ENCODE data around the gene FANCE. TPM values are rescaled to one million over a fixed set of nuclear protein-coding genes. Genes with fewer than 3 reads are reported as not detected.

The FANCE gene
- total RNA-seq, 2 experiments from 2014 or later = 14.3 to 14.8 TPM

- DNase-seq (no peak), ATAC-seq (no peak)
- Mint-ChIP-seq H3K9me3 (ENCODE audit: low read depth) (no peaks in the 10 kb centered on the region), H3K36me3 (ENCODE audit: low read depth) (no peaks in the 10 kb centered on the region), H3K4me3 (no peak overlapping the region), H3K4me1 (peaks cover 4% of the 10 kb centered on the region), H3K27me3 (peaks cover under 1% of the 10 kb centered on the region), H3K27ac (no peak overlapping the region)
- intact Hi-C loops (cut with DNase I, micrococcal nuclease) = no loop called here
- CTCF ChIA-PET = no interaction called here
- POLR2A ChIA-PET = no interaction called here
Measured at GRCh38 chr6:35493307-35493983, 41.3 kb downstream of the FANCE start.

DNA sequence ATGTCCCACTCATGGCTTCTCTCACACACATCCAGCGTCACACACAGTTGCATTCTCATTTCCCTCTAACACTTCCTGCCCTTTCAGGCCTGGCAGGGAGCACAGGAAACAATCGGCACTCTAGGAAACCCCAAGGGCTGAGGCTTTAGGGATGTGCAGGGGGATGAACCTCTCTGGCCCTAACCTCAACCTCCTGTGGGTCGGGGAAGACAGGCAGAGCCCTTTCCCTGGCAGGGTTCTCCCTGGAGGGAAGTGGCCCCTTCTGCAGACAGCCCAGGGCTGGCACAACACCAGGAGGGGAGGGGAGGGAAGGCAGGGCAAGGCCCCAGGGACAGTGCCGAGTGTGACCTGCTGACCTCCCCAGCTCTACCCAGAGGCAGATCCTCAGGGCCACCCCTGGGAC, 42.0 kb downstream of the FANCE start:
- H3K4me3 Mint-ChIP-seq = no peak overlapping the region
- H3K9me3 Mint-ChIP-seq (ENCODE audit: low read depth) = no peaks in the 10 kb centered on the region
- H3K4me1 Mint-ChIP-seq = peaks cover 4% of the 10 kb centered on the region
- peaks cover 5% of the 10 kb centered on the region for H3K27me3 Mint-ChIP-seq
- H3K36me3 Mint-ChIP-seq (ENCODE audit: low read depth) = no peaks in the 10 kb centered on the region
- ATAC-seq (no peak), DNase-seq (no peak)
- intact Hi-C loops (cut with DNase I, micrococcal nuclease) = no loop called here
- POLR2A ChIA-PET = no interaction called here
- H3K27ac Mint-ChIP-seq = no peak overlapping the region
- CTCF ChIA-PET = no interaction called here

DNA sequence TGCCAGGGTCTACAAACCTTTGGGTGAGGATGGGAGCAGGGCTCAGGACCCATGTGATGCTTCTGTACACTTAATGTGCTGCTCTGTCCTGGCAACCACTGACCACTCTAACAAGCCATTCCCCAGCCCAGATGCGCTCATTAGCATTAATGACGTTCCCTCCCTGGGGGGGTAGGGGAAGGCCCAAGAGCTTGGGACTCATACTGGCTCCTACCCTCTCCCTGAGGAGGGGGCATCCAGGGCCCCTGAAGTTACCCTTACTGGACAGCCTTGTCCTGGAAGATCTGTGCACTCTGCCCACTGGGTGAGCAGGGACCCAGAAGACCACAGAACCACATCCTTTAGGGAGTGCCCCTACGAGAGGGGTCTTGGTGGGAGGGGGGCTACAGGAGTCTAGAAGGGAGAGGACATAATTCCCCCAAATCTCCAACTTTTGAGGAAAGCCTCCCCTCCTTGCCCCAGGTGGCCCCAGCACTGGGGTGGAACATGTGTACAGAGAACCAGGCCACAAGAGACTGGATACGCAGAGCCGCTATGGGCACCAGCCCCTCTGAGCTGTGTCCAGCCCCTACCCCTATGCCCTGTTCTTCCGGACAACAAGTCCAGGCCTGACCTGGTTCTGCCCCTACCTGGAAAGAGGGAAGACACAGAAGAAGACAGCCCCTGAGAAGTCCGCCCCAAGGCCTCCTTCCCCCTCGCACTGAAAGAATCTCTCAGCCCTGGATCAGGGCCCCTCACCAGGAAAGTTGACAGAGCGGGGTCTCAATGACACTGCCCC, 43.3 kb downstream of the FANCE start:
- peak overlapping the region; percentile 56 for H3K4me3 Mint-ChIP-seq
- H3K27me3 Mint-ChIP-seq = peaks cover 5% of the 10 kb centered on the region
- ChIA-PET CTCF (interaction anchor here (0.6 kb wide), 1 partner anchor 277 kb away, joined by 3 read pairs; no protein-coding TSS in a partner anchor), POLR2A (interaction anchor here (0.6 to 0.8 kb wide), 2 partner anchors 13 to 22 kb away, joined by 3 to 4 read pairs; no protein-coding TSS in a partner anchor)
- H3K27ac Mint-ChIP-seq = no peak overlapping the region
- ATAC-seq = no peak
- intact Hi-C loops (cut with DNase I, micrococcal nuclease) = no loop called here
- peaks cover 4% of the 10 kb centered on the region for H3K4me1 Mint-ChIP-seq
- no peaks in the 10 kb centered on the region for H3K36me3 Mint-ChIP-seq (ENCODE audit: low read depth)
- no peak for DNase-seq
- H3K9me3 Mint-ChIP-seq (ENCODE audit: low read depth) = no peaks in the 10 kb centered on the region

DNA sequence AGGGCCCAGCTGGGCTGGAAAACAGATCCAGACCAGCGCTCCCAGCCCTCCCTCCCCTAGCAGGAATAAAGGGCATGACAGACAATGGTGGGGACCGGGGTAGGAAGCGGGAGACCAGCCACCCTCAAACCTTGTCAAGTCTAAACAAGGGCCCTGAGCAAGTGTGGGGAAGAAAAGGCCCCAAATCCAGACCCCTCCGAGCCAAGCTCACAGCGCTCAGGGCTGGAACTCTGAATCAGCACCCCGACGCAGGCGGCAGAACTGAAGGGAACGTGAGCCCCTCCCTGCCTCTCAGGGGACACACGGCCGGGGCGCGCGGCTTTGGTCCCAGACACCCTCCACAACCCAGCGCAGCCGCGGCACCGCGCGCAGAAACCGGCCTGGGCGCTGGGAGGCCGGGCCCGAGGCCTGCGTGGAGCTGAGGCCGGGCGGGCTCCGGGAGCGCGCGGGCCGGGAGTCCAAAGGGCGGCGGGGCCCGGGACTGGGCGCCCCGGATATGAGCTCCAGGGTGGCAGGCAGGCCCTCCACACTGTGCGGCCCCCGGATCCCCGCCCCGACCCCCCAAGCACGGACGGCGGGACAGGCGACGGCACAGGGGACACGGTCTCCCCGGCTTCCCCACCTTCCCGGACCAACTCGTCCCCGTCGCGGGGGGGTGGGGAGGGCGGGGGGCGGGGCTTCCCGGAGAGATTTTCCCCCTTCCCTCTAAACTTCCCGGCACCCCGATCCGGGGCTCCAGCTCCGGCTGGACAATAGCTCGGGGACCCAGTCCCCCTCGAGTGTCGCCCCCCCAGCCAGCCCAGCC, 44.1 kb downstream of the FANCE start:
- CTCF ChIA-PET = interaction anchor here (0.6 to 0.9 kb wide), 2 partner anchors 10 to 31 kb away, joined by 3 read pairs; no protein-coding TSS in a partner anchor

GRCh38 chr6:35496841-35497570, 44.9 kb downstream of the FANCE start, which contains the start of gene TEAD3:
TEAD3 (minus strand) TSS chr6:35497079.
- intact Hi-C loops (cut with DNase I, micrococcal nuclease) = loop anchor here in 1 of 2 experiments (1.0 kb wide), 6 partner anchors 25 to 970 kb away; partner anchors contain the start of genes DEF6, FANCE, PPARD and RPL10A
- peaks cover 7% of the 10 kb centered on the region for H3K27me3 Mint-ChIP-seq
- ATAC-seq (peak; percentile 65), DNase-seq (peak; percentile 70)
- H3K36me3 Mint-ChIP-seq (ENCODE audit: low read depth) = no peaks in the 10 kb centered on the region
- peak within 1 kb of the TSS; percentile 28 for H3K27ac Mint-ChIP-seq
- CTCF ChIA-PET = interaction anchor here (0.6 to 0.9 kb wide), 2 partner anchors 9 to 31 kb away, joined by 3 read pairs; no protein-coding TSS in a partner anchor
- POLR2A ChIA-PET = interaction anchor here (0.6 to 2.2 kb wide), 2 partner anchors 20 to 26 kb away, joined by 3 to 11 read pairs; no protein-coding TSS in a partner anchor
- peaks cover 4% of the 10 kb centered on the region for H3K4me1 Mint-ChIP-seq
- H3K9me3 Mint-ChIP-seq (ENCODE audit: low read depth) = no peaks in the 10 kb centered on the region
- H3K4me3 Mint-ChIP-seq = peak within 1 kb of the TSS; percentile 69

More for the DNA sequence above, 44.1 kb downstream of the FANCE start:
- ATAC-seq (no peak), DNase-seq (no peak)
- intact Hi-C loops (cut with DNase I, micrococcal nuclease) = no loop called here
- H3K36me3 Mint-ChIP-seq (ENCODE audit: low read depth) = no peaks in the 10 kb centered on the region
- peaks cover 5% of the 10 kb centered on the region for H3K27me3 Mint-ChIP-seq
- peak overlapping the region; percentile 56 for H3K4me3 Mint-ChIP-seq
- H3K4me1 Mint-ChIP-seq = peaks cover 4% of the 10 kb centered on the region
- H3K9me3 Mint-ChIP-seq (ENCODE audit: low read depth) = no peaks in the 10 kb centered on the region
- POLR2A ChIA-PET = interaction anchor here (0.8 to 2.2 kb wide), 2 partner anchors 23 to 25 kb away, joined by 3 to 11 read pairs; no protein-coding TSS in a partner anchor
- H3K27ac Mint-ChIP-seq = no peak overlapping the region

GRCh38 chr6:35497571-35498421, 45.7 kb downstream of the FANCE start:
- H3K36me3 Mint-ChIP-seq (ENCODE audit: low read depth) = no peaks in the 10 kb centered on the region
- peaks cover 4% of the 10 kb centered on the region for H3K4me1 Mint-ChIP-seq
- ATAC-seq = peak; percentile 61
- DNase-seq = peak; percentile 70
- H3K27ac Mint-ChIP-seq = peak overlapping the region; percentile 28
- POLR2A ChIA-PET = interaction anchor here (0.9 to 2.2 kb wide), 2 partner anchors 24 to 27 kb away, joined by 5 to 11 read pairs; no protein-coding TSS in a partner anchor
- CTCF ChIA-PET = interaction anchor here (0.8 kb wide), 1 partner anchor 239 kb away, joined by 3 read pairs; the partner anchor contains the start of gene ARMC12
- intact Hi-C loops (cut with DNase I, micrococcal nuclease) = loop anchor here in 1 of 2 experiments (1.0 kb wide), 6 partner anchors 25 to 970 kb away; partner anchors contain the start of genes DEF6, FANCE, PPARD and RPL10A
- H3K9me3 Mint-ChIP-seq (ENCODE audit: low read depth) = no peaks in the 10 kb centered on the region
- peak overlapping the region; percentile 69 for H3K4me3 Mint-ChIP-seq
- H3K27me3 Mint-ChIP-seq = peaks cover 7% of the 10 kb centered on the region

DNA sequence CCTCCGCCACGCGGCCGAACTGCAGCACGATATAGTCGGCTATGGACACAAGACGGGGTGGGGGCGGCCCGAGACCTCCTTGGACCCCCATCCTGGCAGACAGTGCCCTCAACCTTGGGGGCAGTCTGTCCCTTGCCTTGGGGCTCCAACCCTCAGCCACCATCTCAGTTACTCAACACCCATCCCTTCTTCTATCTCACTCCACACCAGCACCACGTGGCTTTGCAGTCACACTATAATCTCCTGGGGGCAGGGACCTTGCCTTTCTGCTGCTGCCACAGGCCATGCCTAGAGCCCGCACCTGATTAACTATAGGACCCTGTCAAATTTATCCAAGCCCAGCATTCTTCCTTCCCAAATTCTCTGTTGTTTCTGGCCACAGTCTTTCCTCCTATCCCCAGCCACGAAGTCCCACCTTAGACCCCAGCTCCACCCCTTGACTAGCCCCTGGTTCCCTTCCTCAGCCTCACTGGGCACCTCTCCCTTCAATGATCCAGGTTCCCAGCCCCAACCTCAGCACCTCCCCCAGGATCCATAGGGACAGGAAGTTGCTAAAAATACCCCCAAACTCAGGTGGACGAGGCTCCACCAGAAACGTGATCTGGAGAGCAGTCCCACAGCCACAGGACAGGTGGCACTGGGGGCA, 46.4 kb downstream of the FANCE start:
- Mint-ChIP-seq H3K27me3 (peaks cover 7% of the 10 kb centered on the region), H3K4me3 (peak overlapping the region; percentile 69), H3K9me3 (ENCODE audit: low read depth) (no peaks in the 10 kb centered on the region), H3K36me3 (ENCODE audit: low read depth) (no peaks in the 10 kb centered on the region), H3K4me1 (peaks cover 4% of the 10 kb centered on the region), H3K27ac (peak overlapping the region; percentile 12)
- ChIA-PET CTCF (interaction anchor here (0.8 kb wide), 1 partner anchor 239 kb away, joined by 3 read pairs; the partner anchor contains the start of gene ARMC12), POLR2A (interaction anchor here (0.9 to 2.2 kb wide), 2 partner anchors 25 to 28 kb away, joined by 5 to 11 read pairs; no protein-coding TSS in a partner anchor)
- no peak for ATAC-seq
- intact Hi-C loops (cut with DNase I, micrococcal nuclease) = no loop called here
- DNase-seq = peak; percentile 24

DNA sequence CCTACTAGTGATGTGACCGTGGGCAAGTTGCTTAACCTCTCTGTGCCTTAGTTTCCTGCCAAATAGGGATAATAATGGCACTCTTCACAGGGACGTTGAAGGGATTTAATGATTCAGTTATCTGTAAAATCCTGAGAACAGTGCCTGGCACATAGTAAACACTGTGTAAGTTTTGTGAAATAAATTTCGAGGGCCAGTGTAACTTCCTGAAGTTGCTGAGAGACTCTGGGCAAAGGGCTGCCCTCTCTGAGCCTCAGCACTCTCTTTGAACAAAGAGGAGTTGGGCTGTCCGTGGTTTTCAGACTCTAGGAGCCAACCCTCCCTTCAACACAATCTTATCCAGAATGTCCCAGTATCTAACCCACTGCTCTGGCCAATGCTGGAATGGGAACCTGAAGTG, 47.2 kb downstream of the FANCE start:
- Mint-ChIP-seq H3K4me3 (no peak overlapping the region), H3K9me3 (ENCODE audit: low read depth) (no peaks in the 10 kb centered on the region), H3K36me3 (ENCODE audit: low read depth) (no peaks in the 10 kb centered on the region), H3K27ac (no peak overlapping the region), H3K27me3 (peaks cover 7% of the 10 kb centered on the region), H3K4me1 (no peaks in the 10 kb centered on the region)
- ChIA-PET POLR2A (no interaction called here), CTCF (no interaction called here)
- no peak for ATAC-seq
- intact Hi-C loops (cut with DNase I, micrococcal nuclease) = no loop called here
- DNase-seq = no peak

GRCh38 chr6:35500782-35501181, 48.6 kb downstream of the FANCE start:
- H3K27me3 Mint-ChIP-seq = peaks cover 7% of the 10 kb centered on the region
- H3K9me3 Mint-ChIP-seq (ENCODE audit: low read depth) = no peaks in the 10 kb centered on the region
- H3K4me3 Mint-ChIP-seq = no peak overlapping the region
- CTCF ChIA-PET = interaction anchor here (1.7 kb wide), 1 partner anchor 22 kb away, joined by 3 read pairs; no protein-coding TSS in a partner anchor
- no peaks in the 10 kb centered on the region for H3K36me3 Mint-ChIP-seq (ENCODE audit: low read depth)
- intact Hi-C loops (cut with DNase I, micrococcal nuclease) = no loop called here
- ATAC-seq (no peak), DNase-seq (no peak)
- no peaks in the 10 kb centered on the region for H3K4me1 Mint-ChIP-seq
- POLR2A ChIA-PET = no interaction called here
- H3K27ac Mint-ChIP-seq = no peak overlapping the region

Measured in activated CD4-positive, alpha-beta T cell treated with anti-CD3 and anti-CD28 coated beads for 36 hours (primary cell).